H1 (cell line): Measurements from ENCODE around the gene TMEM174. TPM values are rescaled to one million over a fixed set of nuclear protein-coding genes. Genes with fewer than 3 reads are reported as not detected.

ENCODE experiments used
- HDAC2 ChIP-seq, 2 experiments: fragments of 300-600 bp in 1 of 2; sonication (generic) in 1 of 2; IDR thresholded peaks; 2 replicates each; pipeline ENCODE4 v1.6.1; 2011 to 2012; ENCODE audit warnings: low read depth in 2 of 2, low read length in 2 of 2, mild to moderate bottlenecking in 2 of 2, moderate library complexity in 2 of 2, borderline replicate concordance in 1 of 2, inconsistent platforms in 1 of 2
- MAX ChIP-seq: IDR thresholded peaks from 2 replicates; pipeline ENCODE4 v1.6.1; 2012; ENCODE audit warnings: inconsistent platforms
- NRF1 ChIP-seq: IDR thresholded peaks from 2 replicates; pipeline ENCODE4 v1.6.1; 2011; ENCODE audit warnings: mild to moderate bottlenecking, low read depth, low read length, improper control_type of control experiment
- SUZ12 ChIP-seq: fragments of 200-600 bp; sonication (generic); IDR thresholded peaks from 2 replicates; pipeline ENCODE4 v1.6.1; 2012; ENCODE audit warnings: mild to moderate bottlenecking, inconsistent platforms, low read length, moderate library complexity, mixed read lengths
- TAF1 ChIP-seq: IDR thresholded peaks from 2 replicates; pipeline ENCODE4 v1.6.1; 2011; ENCODE audit warnings: mild to moderate bottlenecking, low read depth, low read length
- TBP ChIP-seq: IDR thresholded peaks from 2 replicates; pipeline ENCODE4 v1.6.1; 2011; ENCODE audit warnings: low read depth, low read length, improper control_type of control experiment
- polyA plus RNA-seq, 7 experiments: library from polyadenylated mRNA; depleted of rRNA in 3 of 7; stranded (reverse) in 5 of 7; unstranded in 2 of 7; fragments of >200 nt in 5 of 7; fragments of 200-250 nt in 2 of 7; gene quantifications; 1 replicate in 5 of 7; 2 replicates in 1 of 7; 4 replicates in 1 of 7; pipeline versions ENCODE4 v1.2.1 to v1.2.3, GENCODE V29; 2011 to 2013; ENCODE audit warnings: missing spikeins in 2 of 7, mixed read lengths in 2 of 7
- total RNA-seq: library from RNA; stranded (reverse); fragmentation: NEBNext Ultra II Directional; extraction: Animal tissue kit (Norgen Biotek cat#: 25700); gene quantifications from 2 replicates; pipeline ENCODE4 v1.2.1, GENCODE V29; 2021
- TF ChIP-seq, protein P1 (sequence below): IDR thresholded peaks from 2 replicates; pipeline ENCODE4 v1.6.1; 2011; ENCODE audit warnings: low read length, improper control_type of control experiment

TMEM174 gene
- total and polyA plus RNA-seq, 2 of the 8 experiments (the other 6 are each of a cell fraction or from before 2014, with no cell fraction given): not detected

DNA sequence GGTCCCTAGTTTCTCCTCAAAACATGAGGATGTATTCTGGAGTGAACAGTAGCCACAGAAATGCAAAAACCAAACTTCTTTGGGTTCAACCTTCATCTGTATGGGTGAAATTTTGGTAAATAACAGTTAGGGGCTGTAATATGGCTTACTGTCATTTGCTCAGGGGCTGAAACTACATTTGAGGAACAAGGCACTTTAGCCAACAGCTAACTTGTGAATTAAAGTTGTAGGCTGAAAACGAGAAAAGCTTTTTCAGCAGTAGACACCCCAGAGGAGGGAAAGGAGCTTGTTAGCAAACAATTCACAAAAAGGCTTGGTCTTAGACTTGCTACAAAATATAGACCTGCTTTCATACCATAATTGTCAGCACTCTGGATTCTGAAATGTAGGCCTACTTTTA, 46.0 kb upstream of the TMEM174 start (continued):
- TF ChIP-seq MAX (no peak), NRF1 (no peak), TBP (no peak), TAF1 (no peak), HDAC2 (IDR thresholded peaks at IDR 0.05; ENCODE audit: borderline replicate concordance in 1 of 2, low read depth in 2 of 2, low read length in 2 of 2) (no peak), SUZ12 (no peak)
- TF ChIP-seq, protein P1, sequence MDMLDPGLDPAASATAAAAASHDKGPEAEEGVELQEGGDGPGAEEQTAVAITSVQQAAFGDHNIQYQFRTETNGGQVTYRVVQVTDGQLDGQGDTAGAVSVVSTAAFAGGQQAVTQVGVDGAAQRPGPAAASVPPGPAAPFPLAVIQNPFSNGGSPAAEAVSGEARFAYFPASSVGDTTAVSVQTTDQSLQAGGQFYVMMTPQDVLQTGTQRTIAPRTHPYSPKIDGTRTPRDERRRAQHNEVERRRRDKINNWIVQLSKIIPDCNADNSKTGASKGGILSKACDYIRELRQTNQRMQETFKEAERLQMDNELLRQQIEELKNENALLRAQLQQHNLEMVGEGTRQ: no peak
